ENCODE data around the gene WNT11.

DNA sequence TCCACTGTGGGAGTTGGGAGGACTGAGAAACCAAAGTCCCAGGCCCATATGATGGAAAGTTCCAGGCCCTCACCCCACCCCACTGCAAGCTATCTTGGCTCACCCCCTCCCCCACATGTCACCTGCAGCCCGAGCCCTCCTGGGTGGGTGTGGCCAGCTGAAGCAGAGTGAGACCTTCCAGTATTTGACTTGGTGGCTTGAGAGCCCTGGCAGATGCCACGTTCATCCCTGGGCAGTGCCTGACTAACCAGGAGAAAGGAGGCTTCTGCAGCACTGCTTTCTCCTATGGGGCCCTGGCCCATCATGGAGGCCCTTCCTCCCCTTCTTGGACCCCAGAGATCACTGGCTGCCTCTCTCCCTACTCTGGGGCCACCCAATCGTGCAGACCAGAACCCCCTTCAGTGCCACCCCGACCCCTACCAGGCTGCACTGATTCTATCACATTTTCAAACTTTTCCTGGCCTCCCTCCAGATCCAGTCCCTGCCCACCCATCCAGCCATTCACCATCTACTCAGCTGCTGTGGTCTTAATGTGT is 38.1 kb upstream of the WNT11 start:
- no peak for TF ChIP-seq POLR2AphosphoS5 (IDR thresholded peaks at IDR 0.05; ENCODE audit: insufficient read depth in 1 of 2, low read depth in 1 of 2)
- TF ChIP-seq, protein P1, sequence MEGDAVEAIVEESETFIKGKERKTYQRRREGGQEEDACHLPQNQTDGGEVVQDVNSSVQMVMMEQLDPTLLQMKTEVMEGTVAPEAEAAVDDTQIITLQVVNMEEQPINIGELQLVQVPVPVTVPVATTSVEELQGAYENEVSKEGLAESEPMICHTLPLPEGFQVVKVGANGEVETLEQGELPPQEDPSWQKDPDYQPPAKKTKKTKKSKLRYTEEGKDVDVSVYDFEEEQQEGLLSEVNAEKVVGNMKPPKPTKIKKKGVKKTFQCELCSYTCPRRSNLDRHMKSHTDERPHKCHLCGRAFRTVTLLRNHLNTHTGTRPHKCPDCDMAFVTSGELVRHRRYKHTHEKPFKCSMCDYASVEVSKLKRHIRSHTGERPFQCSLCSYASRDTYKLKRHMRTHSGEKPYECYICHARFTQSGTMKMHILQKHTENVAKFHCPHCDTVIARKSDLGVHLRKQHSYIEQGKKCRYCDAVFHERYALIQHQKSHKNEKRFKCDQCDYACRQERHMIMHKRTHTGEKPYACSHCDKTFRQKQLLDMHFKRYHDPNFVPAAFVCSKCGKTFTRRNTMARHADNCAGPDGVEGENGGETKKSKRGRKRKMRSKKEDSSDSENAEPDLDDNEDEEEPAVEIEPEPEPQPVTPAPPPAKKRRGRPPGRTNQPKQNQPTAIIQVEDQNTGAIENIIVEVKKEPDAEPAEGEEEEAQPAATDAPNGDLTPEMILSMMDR (IDR thresholded peaks at IDR 0.05) = no peak
